ENCODE results near the gene MYBPC3.

DNA sequence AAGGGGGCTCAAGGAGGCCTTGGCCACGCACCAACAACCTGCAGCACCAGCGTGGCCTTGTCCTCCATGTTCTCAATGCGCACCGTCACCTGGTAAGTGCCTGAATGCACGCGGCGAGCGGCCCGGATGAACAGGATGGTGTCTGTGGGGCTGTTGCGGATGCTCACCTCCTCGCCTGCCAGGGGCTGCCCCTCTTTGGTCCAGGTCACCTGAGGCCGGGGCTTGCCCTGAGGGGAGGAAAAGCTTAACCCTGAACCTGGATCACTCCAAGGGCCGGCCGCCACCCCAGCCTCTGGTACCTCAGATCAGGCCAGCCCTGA, 19.0 kb downstream of the MYBPC3 start:
- TF ChIP-seq, protein P1, sequence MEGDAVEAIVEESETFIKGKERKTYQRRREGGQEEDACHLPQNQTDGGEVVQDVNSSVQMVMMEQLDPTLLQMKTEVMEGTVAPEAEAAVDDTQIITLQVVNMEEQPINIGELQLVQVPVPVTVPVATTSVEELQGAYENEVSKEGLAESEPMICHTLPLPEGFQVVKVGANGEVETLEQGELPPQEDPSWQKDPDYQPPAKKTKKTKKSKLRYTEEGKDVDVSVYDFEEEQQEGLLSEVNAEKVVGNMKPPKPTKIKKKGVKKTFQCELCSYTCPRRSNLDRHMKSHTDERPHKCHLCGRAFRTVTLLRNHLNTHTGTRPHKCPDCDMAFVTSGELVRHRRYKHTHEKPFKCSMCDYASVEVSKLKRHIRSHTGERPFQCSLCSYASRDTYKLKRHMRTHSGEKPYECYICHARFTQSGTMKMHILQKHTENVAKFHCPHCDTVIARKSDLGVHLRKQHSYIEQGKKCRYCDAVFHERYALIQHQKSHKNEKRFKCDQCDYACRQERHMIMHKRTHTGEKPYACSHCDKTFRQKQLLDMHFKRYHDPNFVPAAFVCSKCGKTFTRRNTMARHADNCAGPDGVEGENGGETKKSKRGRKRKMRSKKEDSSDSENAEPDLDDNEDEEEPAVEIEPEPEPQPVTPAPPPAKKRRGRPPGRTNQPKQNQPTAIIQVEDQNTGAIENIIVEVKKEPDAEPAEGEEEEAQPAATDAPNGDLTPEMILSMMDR (IDR thresholded peaks at IDR 0.05) = no peak
- TF ChIP-seq EP300 (IDR thresholded peaks at IDR 0.05) = no peak
- no peak for TF ChIP-seq POLR2A (IDR thresholded peaks at IDR 0.05)
- TF ChIP-seq POLR2AphosphoS5 (IDR thresholded peaks at IDR 0.05) = no peak
